Vagina (tissue), 2 donors: ENCODE data around the gene ADCY1.

Experiments used
- CTCF ChIP-seq, 3 experiments: fragments of 450-650 bp in 2 of 3; fragments of 200-600 bp in 1 of 3; sonication (generic) in 1 of 3; IDR thresholded peaks; one replicate each; pipeline ENCODE4 v1.5.1; 2017 to 2019; ENCODE audit warnings: antibody characterized with exemption in 3 of 3, mild to moderate bottlenecking in 2 of 3, moderate library complexity in 2 of 3
- POLR2A ChIP-seq, 2 donors: fragments of 450-650 bp; IDR thresholded peaks; one replicate each; pipeline ENCODE4 v1.6.1; 2017; ENCODE audit warnings: antibody characterized with exemption in 2 of 2, mild to moderate bottlenecking in 2 of 2, moderate library complexity in 2 of 2

DNA sequence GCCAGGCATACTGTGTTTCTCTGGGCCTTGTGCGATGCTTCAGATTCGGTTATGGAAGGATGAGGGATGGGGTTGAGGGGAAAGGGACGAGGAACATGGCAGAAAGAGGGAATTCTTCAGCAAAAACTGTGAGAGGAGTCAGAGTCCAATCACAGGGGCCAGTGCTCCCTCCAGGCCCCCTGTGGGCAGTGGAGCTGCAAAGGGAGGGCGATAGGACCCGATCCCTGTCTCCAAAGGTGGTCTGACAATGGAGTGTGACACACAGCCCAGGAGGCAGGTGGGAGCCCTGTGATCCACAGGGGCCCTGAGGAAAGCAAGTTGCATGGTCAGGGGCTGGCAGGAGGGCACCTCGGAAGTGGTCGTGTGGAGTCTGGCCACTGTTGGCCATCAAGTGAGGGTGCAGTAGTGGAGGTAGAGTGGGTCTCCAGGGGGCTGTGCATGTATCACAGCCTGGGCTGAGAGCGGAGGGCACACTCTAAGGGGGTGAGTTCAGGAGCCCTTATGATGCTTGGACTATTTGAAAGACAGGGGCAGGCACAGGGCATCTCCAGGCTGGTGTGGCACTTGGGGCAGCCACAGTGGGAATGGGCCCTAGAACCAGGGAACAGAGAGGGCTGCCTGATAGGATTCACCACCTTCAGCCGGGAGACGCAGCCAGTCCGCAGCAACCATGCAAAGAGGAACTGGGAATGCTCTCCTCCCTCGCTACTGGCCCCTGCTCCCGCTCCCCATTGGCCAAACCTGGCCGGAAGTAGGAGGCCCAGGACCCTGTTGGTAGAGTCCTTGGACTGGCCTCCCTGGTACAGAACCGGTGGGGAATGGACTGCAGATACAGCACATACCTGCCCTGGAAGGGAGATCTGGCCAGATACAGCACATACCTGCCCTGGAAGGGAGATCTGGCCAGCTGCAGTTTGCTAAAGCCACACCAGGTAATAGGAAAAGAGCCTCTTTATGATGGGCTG is 115.9 kb downstream of the ADCY1 start:
- TF ChIP-seq CTCF (IDR thresholded peaks at IDR 0.05) (no peak), POLR2A (IDR thresholded peaks at IDR 0.05) (no peak)
